ENCODE data around the gene TOMM22.
A peak's percentile ranks its signal among the peaks of the same experiment; 100 is the strongest.

Gene TOMM22

DNA sequence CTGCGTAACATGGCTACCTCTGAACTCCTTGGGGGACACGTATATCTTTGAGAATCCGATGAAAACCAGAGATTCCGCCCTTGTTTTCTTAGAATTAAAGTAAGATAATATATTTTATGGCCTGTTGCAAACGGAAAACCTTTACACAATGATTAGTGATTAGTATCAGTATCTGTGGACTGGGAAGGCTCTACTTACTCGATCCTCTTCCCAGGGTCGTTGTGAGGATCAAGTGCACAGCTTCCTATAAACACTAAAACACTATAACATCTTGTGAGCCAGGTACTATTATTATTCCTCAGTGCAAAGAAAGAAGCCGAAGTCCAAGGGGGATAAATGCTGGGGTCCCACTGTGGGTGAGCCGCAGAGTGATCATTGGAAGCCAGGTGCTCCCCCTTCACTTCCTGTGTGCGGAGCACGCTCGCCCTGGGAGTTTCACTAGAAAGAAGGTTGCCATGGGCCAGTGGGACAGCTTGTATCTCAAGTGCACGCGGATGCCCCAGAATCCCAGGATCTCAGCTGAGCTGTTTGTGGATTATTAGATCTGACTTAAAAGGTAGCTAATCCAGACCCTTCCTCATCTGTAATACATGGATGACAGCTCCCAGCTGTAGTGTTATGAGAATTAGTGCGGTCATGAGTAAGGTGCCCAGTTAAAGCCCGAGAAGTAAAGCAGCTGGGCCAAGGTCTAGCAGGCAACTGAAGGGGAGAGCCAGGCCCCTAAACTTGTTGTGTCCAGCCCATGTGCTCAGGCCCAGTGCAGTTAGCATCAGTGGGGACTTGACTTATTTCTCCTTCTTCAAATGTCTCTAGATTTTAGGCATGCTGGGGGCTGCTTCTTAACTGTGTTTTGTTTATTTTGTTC lies 24.5 kb upstream of the TOMM22 start (continued):
- TF ChIP-seq GLIS2 (tag by site-specific recombination; IDR thresholded peaks at IDR 0.05) (no peak), PRDM1 (tag by site-specific recombination; IDR thresholded peaks at IDR 0.05) (0 out of 2 replicates have a peak, but pooled peaks have one; percentile 29), ZSCAN30 (tag by site-specific recombination; IDR thresholded peaks at IDR 0.05) (no peak), ZNF341 (tag by site-specific recombination; IDR thresholded peaks at IDR 0.05; ENCODE audit: low read depth) (no peak), WT1 (tag by site-specific recombination; IDR thresholded peaks at IDR 0.05) (0 out of 2 replicates have a peak, but pooled peaks have one; percentile 3), TCF7L2 (IDR thresholded peaks at IDR 0.05; ENCODE audit: borderline replicate concordance, low read depth, low read length) (no peak), ZSCAN16 (tag by site-specific recombination; IDR thresholded peaks at IDR 0.05) (no peak), ZNF350 (tag by site-specific recombination; IDR thresholded peaks at IDR 0.05) (no peak), ZNF140 (tag by site-specific recombination; IDR thresholded peaks at IDR 0.05) (no peak), ZNF398 (tag by site-specific recombination; IDR thresholded peaks at IDR 0.05) (no peak), ZSCAN5A (tag by site-specific recombination; IDR thresholded peaks at IDR 0.05) (no peak), ZNF76 (tag by site-specific recombination; IDR thresholded peaks at IDR 0.05; ENCODE audit: borderline replicate concordance, low read depth) (0 out of 2 replicates have a peak, but pooled peaks have one; percentile 21), ZBTB44 (tag by site-specific recombination; IDR thresholded peaks at IDR 0.05) (no peak), ZBTB17 (tag by site-specific recombination; IDR thresholded peaks at IDR 0.05) (peak; percentile 44; the same call in 1 of the 2 replicates)
- TF ChIP-seq, protein P1, sequence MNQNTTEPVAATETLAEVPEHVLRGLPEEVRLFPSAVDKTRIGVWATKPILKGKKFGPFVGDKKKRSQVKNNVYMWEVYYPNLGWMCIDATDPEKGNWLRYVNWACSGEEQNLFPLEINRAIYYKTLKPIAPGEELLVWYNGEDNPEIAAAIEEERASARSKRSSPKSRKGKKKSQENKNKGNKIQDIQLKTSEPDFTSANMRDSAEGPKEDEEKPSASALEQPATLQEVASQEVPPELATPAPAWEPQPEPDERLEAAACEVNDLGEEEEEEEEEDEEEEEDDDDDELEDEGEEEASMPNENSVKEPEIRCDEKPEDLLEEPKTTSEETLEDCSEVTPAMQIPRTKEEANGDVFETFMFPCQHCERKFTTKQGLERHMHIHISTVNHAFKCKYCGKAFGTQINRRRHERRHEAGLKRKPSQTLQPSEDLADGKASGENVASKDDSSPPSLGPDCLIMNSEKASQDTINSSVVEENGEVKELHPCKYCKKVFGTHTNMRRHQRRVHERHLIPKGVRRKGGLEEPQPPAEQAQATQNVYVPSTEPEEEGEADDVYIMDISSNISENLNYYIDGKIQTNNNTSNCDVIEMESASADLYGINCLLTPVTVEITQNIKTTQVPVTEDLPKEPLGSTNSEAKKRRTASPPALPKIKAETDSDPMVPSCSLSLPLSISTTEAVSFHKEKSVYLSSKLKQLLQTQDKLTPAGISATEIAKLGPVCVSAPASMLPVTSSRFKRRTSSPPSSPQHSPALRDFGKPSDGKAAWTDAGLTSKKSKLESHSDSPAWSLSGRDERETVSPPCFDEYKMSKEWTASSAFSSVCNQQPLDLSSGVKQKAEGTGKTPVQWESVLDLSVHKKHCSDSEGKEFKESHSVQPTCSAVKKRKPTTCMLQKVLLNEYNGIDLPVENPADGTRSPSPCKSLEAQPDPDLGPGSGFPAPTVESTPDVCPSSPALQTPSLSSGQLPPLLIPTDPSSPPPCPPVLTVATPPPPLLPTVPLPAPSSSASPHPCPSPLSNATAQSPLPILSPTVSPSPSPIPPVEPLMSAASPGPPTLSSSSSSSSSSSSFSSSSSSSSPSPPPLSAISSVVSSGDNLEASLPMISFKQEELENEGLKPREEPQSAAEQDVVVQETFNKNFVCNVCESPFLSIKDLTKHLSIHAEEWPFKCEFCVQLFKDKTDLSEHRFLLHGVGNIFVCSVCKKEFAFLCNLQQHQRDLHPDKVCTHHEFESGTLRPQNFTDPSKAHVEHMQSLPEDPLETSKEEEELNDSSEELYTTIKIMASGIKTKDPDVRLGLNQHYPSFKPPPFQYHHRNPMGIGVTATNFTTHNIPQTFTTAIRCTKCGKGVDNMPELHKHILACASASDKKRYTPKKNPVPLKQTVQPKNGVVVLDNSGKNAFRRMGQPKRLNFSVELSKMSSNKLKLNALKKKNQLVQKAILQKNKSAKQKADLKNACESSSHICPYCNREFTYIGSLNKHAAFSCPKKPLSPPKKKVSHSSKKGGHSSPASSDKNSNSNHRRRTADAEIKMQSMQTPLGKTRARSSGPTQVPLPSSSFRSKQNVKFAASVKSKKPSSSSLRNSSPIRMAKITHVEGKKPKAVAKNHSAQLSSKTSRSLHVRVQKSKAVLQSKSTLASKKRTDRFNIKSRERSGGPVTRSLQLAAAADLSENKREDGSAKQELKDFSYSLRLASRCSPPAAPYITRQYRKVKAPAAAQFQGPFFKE (tag by site-specific recombination; IDR thresholded peaks at IDR 0.05; ENCODE audit: borderline replicate concordance) = no peak
- TF ChIP-seq, protein P2, sequence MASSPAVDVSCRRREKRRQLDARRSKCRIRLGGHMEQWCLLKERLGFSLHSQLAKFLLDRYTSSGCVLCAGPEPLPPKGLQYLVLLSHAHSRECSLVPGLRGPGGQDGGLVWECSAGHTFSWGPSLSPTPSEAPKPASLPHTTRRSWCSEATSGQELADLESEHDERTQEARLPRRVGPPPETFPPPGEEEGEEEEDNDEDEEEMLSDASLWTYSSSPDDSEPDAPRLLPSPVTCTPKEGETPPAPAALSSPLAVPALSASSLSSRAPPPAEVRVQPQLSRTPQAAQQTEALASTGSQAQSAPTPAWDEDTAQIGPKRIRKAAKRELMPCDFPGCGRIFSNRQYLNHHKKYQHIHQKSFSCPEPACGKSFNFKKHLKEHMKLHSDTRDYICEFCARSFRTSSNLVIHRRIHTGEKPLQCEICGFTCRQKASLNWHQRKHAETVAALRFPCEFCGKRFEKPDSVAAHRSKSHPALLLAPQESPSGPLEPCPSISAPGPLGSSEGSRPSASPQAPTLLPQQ (tag by site-specific recombination; IDR thresholded peaks at IDR 0.05) = no peak

All from HEK293 (cell line).